GM12891 (cell line): Measurements from ENCODE around the gene RHBDD2.
"Not testable (repeated sequence)": the region's sequence is repeated elsewhere in the genome, so short reads cannot be mapped to it uniquely, and the experiment has no call there.

Source experiments
- DNase-seq: peaks from one replicate; pipeline ENCODE4 v3.0.0; 2011; ENCODE audit warnings: low spot score; ENCODE audit not compliant: insufficient read length
- FAIRE-seq: peaks from 2 replicates; lab custom pipeline; 2011; peaks lifted over from hg19 to GRCh38; lab: Jason Lieb, UNC
- PAX5 ChIP-seq: IDR thresholded peaks from 2 replicates; pipeline ENCODE4 v1.6.1; 2011; ENCODE audit warnings: low read length, moderate library complexity, mild to moderate bottlenecking; ENCODE audit not compliant: insufficient read depth, severe bottlenecking
- POLR2A ChIP-seq: IDR thresholded peaks from 2 replicates; pipeline ENCODE4 v1.6.1; 2011; ENCODE audit warnings: low read depth, low read length, control low read depth
- POLR2AphosphoS5 ChIP-seq: IDR thresholded peaks from 2 replicates; pipeline ENCODE4 v1.6.1; 2011; ENCODE audit warnings: low read depth, low read length, control low read depth
- POU2F2 ChIP-seq: IDR thresholded peaks from 2 replicates; pipeline ENCODE4 v1.6.1; 2011; ENCODE audit warnings: low read depth, mild to moderate bottlenecking, control low read depth, low read length, moderate library complexity
- SPI1 ChIP-seq: IDR thresholded peaks from 2 replicates; pipeline ENCODE4 v1.6.1; 2011; ENCODE audit warnings: low read depth, low read length, control low read depth
- TAF1 ChIP-seq: IDR thresholded peaks from 2 replicates; pipeline ENCODE4 v1.6.1; 2011; ENCODE audit warnings: low read depth, low read length, control low read depth

Gene RHBDD2

GRCh38 chr7:75866489-75867389 lies 12.1 kb upstream of the RHBDD2 start:
- peak; percentile 31 for FAIRE-seq
- no peak for TF ChIP-seq POU2F2
- no peak for TF ChIP-seq POLR2AphosphoS5
- TF ChIP-seq POLR2A = no peak
- TF ChIP-seq PAX5 = no peak
- TF ChIP-seq TAF1 = no peak
- TF ChIP-seq SPI1 = no peak
- peak; percentile 48 for DNase-seq

GRCh38 chr7:75867390-75867717 lies 11.5 kb upstream of the RHBDD2 start:
- TF ChIP-seq TAF1 (no peak), PAX5 (no peak), POLR2A (no peak), POLR2AphosphoS5 (no peak), SPI1 (no peak), POU2F2 (no peak)
- DNase-seq (no peak), FAIRE-seq (no peak)

GRCh38 chr7:75868153-75868552 lies 10.7 kb upstream of the RHBDD2 start:
- DNase-seq = no peak
- TF ChIP-seq POU2F2 (no peak), PAX5 (no peak)
- FAIRE-seq = no peak

GRCh38 chr7:75869776-75870379 lies 9.0 kb upstream of the RHBDD2 start:
- DNase-seq (no peak), FAIRE-seq (no peak)
- TF ChIP-seq PAX5 = no peak
- no peak for TF ChIP-seq POLR2A
- no peak for TF ChIP-seq TAF1
- no peak for TF ChIP-seq SPI1
- no peak for TF ChIP-seq POLR2AphosphoS5
- no peak for TF ChIP-seq POU2F2

- FAIRE-seq (no peak), DNase-seq (no peak)
- TF ChIP-seq POLR2AphosphoS5 (no peak), POU2F2 (no peak), POLR2A (no peak), PAX5 (no peak), SPI1 (no peak), TAF1 (no peak)
Measured at GRCh38 chr7:75870557-75871161, 8.2 kb upstream of the RHBDD2 start.

GRCh38 chr7:75872073-75872782 lies 6.6 kb upstream of the RHBDD2 start:
- DNase-seq = no peak
- no peak for TF ChIP-seq POU2F2
- no peak for FAIRE-seq

GRCh38 chr7:75874180-75874579 lies 4.7 kb upstream of the RHBDD2 start:
- FAIRE-seq, DNase-seq: not testable (repeated sequence)

GRCh38 chr7:75875113-75876080 lies 3.4 kb upstream of the RHBDD2 start:
- DNase-seq (no peak), FAIRE-seq (no peak)
- TF ChIP-seq TAF1 (no peak), POU2F2 (no peak), POLR2A (no peak), PAX5 (no peak), POLR2AphosphoS5 (no peak)
